Umbilical cord (tissue), 2 donors: ENCODE data around the gene SPATS1. TPM values are rescaled to one million over a fixed set of nuclear protein-coding genes. Genes with fewer than 3 reads are reported as not detected.
"Not testable (repeated sequence)": the region's sequence is repeated elsewhere in the genome, so short reads cannot be mapped to it uniquely, and the experiment has no call there.

Source experiments
- DNase-seq: peaks from one replicate; pipeline ENCODE4 v3.0.0-alpha.2; 2015; ENCODE audit warnings: low spot score
- total RNA-seq: library from RNA; depleted of rRNA; stranded (reverse); fragments of >200 nt; gene quantifications from one replicate; pipeline ENCODE4 v1.2.3, GENCODE V29; 2014; ENCODE audit warnings: low replicate concordance; ENCODE audit not compliant: insufficient read depth

Gene SPATS1
- total RNA-seq, 1 donor from 2014 or later: not detected

GRCh38 chr6:44311304-44311703 lies 31.1 kb upstream of the SPATS1 start:
- DNase-seq: no peak

GRCh38 chr6:44311767-44312166 lies 30.7 kb upstream of the SPATS1 start:
- DNase-seq: no peak

- DNase-seq: peak; percentile 84
Measured at GRCh38 chr6:44312901-44313788, 29.3 kb upstream of the SPATS1 start, which contains the start of gene AARS2. Gene AARS2, minus strand, starts transcription at chr6:44313347. Its CDS starts 24 bp downstream, at chr6:44313323.

GRCh38 chr6:44314657-44315056 lies 27.8 kb upstream of the SPATS1 start:
- not testable (repeated sequence) for DNase-seq

GRCh38 chr6:44315516-44315915 lies 26.9 kb upstream of the SPATS1 start:
- DNase-seq: no peak

GRCh38 chr6:44315951-44316350 lies 26.5 kb upstream of the SPATS1 start:
- no peak for DNase-seq

GRCh38 chr6:44316481-44316880 lies 26.0 kb upstream of the SPATS1 start:
- no peak for DNase-seq

GRCh38 chr6:44317136-44317631 lies 25.3 kb upstream of the SPATS1 start:
- DNase-seq: not testable (repeated sequence)

- no peak for DNase-seq
Measured at GRCh38 chr6:44321210-44321609, 21.2 kb upstream of the SPATS1 start.

- no peak for DNase-seq
Measured at GRCh38 chr6:44327096-44327495, 15.4 kb upstream of the SPATS1 start.

GRCh38 chr6:44327760-44328159 lies 14.7 kb upstream of the SPATS1 start:
- DNase-seq: no peak

- not testable (repeated sequence) for DNase-seq
Measured at GRCh38 chr6:44328203-44328602, 14.2 kb upstream of the SPATS1 start.

GRCh38 chr6:44329858-44330257 lies 12.6 kb upstream of the SPATS1 start:
- DNase-seq: no peak

GRCh38 chr6:44332585-44332984 lies 9.9 kb upstream of the SPATS1 start:
- no peak for DNase-seq

GRCh38 chr6:44333273-44333919 lies 9.1 kb upstream of the SPATS1 start:
- DNase-seq: peak; percentile 12

- DNase-seq: no peak
Measured at GRCh38 chr6:44333942-44334341, 8.5 kb upstream of the SPATS1 start.

GRCh38 chr6:44335631-44336030 lies 6.8 kb upstream of the SPATS1 start:
- no peak for DNase-seq

GRCh38 chr6:44338228-44339122 lies 4.0 kb upstream of the SPATS1 start:
- DNase-seq: peak; percentile 78

- DNase-seq: no peak
Measured at GRCh38 chr6:44339301-44339700, 3.1 kb upstream of the SPATS1 start.

- no peak for DNase-seq
Measured at GRCh38 chr6:44339763-44340625, 2.5 kb upstream of the SPATS1 start.
